ENCODE data around the gene GPD1L. TPM values are rescaled to one million over a fixed set of nuclear protein-coding genes. Genes with fewer than 3 reads are reported as not detected.
A peak's percentile ranks its signal among the peaks of the same experiment; 100 is the strongest.
"Not testable (repeated sequence)": the region's sequence is repeated elsewhere in the genome, so short reads cannot be mapped to it uniquely, and the experiment has no call there.

Gene GPD1L
- total RNA-seq, 6 experiments from 2014 or later = 2.7 to 8.3 (median 4.2) TPM

GRCh38 chr3:32184187-32184730, 77.8 kb downstream of the GPD1L start:
- no peak for TF ChIP-seq CTCF (IDR thresholded peaks at IDR 0.05)
- no peaks in the 10 kb centered on the region for H3K9me3 Mint-ChIP-seq
- H3K4me1 Mint-ChIP-seq (ENCODE audit: low read depth) = no peaks in the 10 kb centered on the region
- H3K27me3 Mint-ChIP-seq (ENCODE audit: insufficient read depth) = peaks cover 33% of the 10 kb centered on the region
- peak; percentile 59 for DNase-seq
- no peak overlapping the region for H3K4me3 Mint-ChIP-seq
- H3K36me3 Mint-ChIP-seq (ENCODE audit: low read depth) = no peaks in the 10 kb centered on the region
- H3K27ac Mint-ChIP-seq = no peak overlapping the region

- Mint-ChIP-seq H3K9me3 (no peaks in the 10 kb centered on the region), H3K36me3 (ENCODE audit: low read depth) (no peaks in the 10 kb centered on the region), H3K4me1 (ENCODE audit: low read depth) (no peaks in the 10 kb centered on the region), H3K27ac (no peak overlapping the region), H3K4me3 (no peak overlapping the region), H3K27me3 (ENCODE audit: insufficient read depth) (peaks cover 33% of the 10 kb centered on the region)
- DNase-seq = no peak
- no peak for TF ChIP-seq CTCF (IDR thresholded peaks at IDR 0.05)
Observed at GRCh38 chr3:32186097-32186496, 79.7 kb downstream of the GPD1L start.

- Mint-ChIP-seq H3K27ac (no peak overlapping the region), H3K9me3 (no peaks in the 10 kb centered on the region), H3K4me3 (no peak overlapping the region), H3K36me3 (ENCODE audit: low read depth) (no peaks in the 10 kb centered on the region), H3K27me3 (ENCODE audit: insufficient read depth) (peaks cover 26% of the 10 kb centered on the region), H3K4me1 (ENCODE audit: low read depth) (no peaks in the 10 kb centered on the region)
- TF ChIP-seq CTCF (IDR thresholded peaks at IDR 0.05) = no peak
- DNase-seq = no peak
Observed at GRCh38 chr3:32186876-32187275, 80.5 kb downstream of the GPD1L start.

GRCh38 chr3:32189693-32190092, 83.3 kb downstream of the GPD1L start:
- Mint-ChIP-seq H3K4me1 (ENCODE audit: low read depth) (no peaks in the 10 kb centered on the region), H3K36me3 (ENCODE audit: low read depth) (no peaks in the 10 kb centered on the region), H3K27ac (no peak overlapping the region), H3K27me3 (ENCODE audit: insufficient read depth) (peaks cover 15% of the 10 kb centered on the region), H3K4me3 (no peak overlapping the region), H3K9me3 (no peaks in the 10 kb centered on the region)
- TF ChIP-seq CTCF (IDR thresholded peaks at IDR 0.05) = no peak
- DNase-seq = no peak

GRCh38 chr3:32190556-32190955, 84.1 kb downstream of the GPD1L start:
- H3K4me3 Mint-ChIP-seq; H3K36me3 Mint-ChIP-seq (ENCODE audit: low read depth); H3K4me1 Mint-ChIP-seq (ENCODE audit: low read depth); DNase-seq; H3K27ac Mint-ChIP-seq; H3K9me3 Mint-ChIP-seq: not testable (repeated sequence)
- H3K27me3 Mint-ChIP-seq (ENCODE audit: insufficient read depth) = peaks cover 14% of the 10 kb centered on the region

GRCh38 chr3:32193101-32193500, 86.7 kb downstream of the GPD1L start:
- no peak for TF ChIP-seq CTCF (IDR thresholded peaks at IDR 0.05)
- Mint-ChIP-seq H3K9me3 (no peaks in the 10 kb centered on the region), H3K27me3 (ENCODE audit: insufficient read depth) (peaks cover 24% of the 10 kb centered on the region)

More at GRCh38 chr3:32193101-32193500, 86.7 kb downstream of the GPD1L start:
- H3K4me3 Mint-ChIP-seq = no peak overlapping the region
- DNase-seq = no peak
- H3K27ac Mint-ChIP-seq = no peak overlapping the region
- H3K36me3 Mint-ChIP-seq (ENCODE audit: low read depth) = no peaks in the 10 kb centered on the region
- H3K4me1 Mint-ChIP-seq (ENCODE audit: low read depth) = no peaks in the 10 kb centered on the region

Measured in HFFc6 (cell line).